ENCODE data around the gene MBD5.

GRCh38 chr2:148511883-148512282 lies 491.0 kb downstream of the MBD5 start:
- no peak for TF ChIP-seq CTCF (conservative IDR thresholded peaks at IDR 0.05)
- TF ChIP-seq ZFX (IDR thresholded peaks at IDR 0.05), result no peak
